NCI-H82 treated with DMSO at 0.1 percent for 48 hours (cell line): ENCODE measurements around the gene SLC25A24.
A peak's percentile ranks its signal among the peaks of the same experiment; 100 is the strongest.
"Not testable (repeated sequence)": the region's sequence is repeated elsewhere in the genome, so short reads cannot be mapped to it uniquely, and the experiment has no call there.

ENCODE experiments used
- DNase-seq: peaks from one replicate; lab custom pipeline; 2025; ENCODE audit not compliant: unreplicated experiment; lab: John Stamatoyannopoulos, UW

SLC25A24 gene

DNA sequence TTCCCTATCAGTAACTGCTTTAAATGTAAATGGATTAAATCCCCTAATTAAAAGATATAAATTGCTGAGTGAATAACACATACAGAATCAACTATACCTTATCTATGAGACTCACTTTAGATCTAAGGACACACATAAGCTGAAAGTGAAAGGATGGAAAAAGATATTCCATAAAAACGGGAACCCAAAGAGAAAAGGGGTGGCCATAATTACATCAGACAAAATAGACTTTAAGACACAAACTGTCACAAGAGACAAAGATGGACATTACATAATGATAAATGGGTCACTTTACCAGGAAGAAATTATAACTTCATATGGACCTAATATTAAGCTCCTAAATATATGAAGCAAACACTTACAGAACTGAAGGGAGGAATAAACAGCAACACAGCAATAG lies 59.2 kb downstream of the SLC25A24 start:
- DNase-seq, result no peak

- no peak for DNase-seq
These were observed 60.0 kb downstream of the SLC25A24 start for GRCh38 chr1:108140177-108140576.

DNA sequence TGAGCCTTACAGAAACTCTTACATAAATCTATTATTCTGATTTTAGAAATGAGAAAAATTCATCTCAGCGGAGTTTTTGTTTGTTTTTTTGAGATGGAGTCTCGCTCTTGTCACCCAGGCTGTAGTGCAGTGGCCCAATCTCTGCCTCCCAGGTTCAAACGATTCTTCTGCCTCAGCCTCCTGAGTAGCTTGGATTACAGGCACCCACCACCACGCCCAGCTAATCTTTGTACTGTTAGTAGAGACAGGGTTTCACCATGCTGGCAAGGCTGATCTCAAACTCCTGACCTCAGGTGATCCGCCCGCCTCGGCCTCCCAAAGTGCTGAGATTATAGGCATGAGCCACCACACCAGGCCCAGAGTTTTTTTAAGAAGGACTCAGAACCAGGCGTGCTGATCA lies 60.6 kb downstream of the SLC25A24 start:
- DNase-seq, result not testable (repeated sequence)

DNA sequence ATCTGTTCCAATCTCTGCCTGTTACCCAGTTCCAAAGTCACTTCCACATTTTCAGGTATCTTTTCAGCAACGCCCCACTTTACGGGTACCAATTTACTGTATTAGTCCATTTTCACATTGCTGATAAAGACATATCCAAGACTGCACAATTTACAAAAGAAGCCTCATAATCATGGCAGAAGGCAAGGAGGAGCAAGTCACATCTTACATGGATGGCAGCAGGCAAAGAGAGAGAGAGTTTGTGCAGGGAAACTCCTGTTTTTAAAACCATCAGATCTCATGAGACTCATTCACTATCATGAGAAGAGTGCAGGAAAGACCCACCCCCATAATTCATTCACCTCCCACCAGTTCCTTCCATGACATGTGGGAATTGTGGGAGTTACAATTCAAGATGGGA lies 67.0 kb downstream of the SLC25A24 start:
- DNase-seq, result not testable (repeated sequence)

- not testable (repeated sequence) for DNase-seq
These were observed 67.8 kb downstream of the SLC25A24 start for GRCh38 chr1:108132367-108132766.

DNA sequence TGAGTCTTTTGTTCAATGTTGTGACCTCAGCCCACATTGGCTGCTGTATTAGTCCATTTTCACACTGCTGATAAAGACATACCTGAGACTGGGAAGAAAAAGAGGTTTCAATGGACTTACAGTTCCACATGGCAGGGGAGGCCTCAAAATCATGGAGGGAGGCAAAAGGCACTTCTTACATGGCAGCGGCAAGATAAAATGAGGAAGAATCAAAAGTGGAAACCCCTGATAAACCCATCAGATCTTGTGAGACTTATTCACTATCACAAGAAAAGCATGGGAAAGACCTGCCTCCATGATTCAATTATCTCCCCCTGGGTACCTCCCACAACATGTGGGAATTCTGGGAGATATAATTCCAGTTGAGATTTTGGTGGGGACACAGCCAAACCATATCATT lies 68.9 kb downstream of the SLC25A24 start:
- not testable (repeated sequence) for DNase-seq

DNA sequence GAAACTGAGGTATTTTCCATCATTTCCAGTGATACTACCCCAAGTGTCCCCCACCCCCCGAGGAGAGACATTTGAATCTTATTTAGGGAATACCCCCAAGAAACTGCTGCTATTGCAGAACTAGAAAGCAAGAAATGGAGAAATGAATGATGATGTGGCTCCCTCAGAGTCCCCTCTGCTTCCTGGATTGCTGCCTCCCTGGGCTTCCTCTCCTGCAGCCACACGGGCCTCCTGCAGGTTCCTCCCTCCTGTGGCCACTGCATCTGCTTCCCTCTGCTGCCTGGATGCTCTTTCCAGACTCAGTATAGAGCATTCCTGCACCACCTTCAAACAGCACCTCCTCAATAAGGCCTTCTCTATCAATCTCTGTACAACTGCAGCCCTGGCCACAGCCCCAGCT lies 69.3 kb downstream of the SLC25A24 start:
- DNase-seq, result no peak

DNA sequence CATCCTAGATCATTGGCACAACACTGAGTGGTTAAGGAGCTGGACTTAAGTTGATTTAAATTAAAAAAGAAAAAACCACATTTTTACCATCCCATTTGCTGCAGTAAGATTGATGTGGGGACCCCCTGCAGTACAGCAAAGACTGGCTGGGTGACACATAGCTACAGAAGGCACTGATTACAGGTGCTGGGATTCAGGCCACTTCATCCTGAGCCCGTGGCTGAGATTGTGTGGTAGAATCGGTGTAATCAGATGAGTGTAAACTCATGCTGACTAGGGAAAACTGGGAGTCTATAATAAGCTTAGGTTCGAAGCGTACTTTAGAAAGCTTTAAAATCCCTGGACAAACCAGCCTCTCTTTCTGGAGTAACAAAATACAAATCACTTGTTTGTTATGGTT lies 70.1 kb downstream of the SLC25A24 start:
- DNase-seq, result peak; percentile 43

- DNase-seq, result peak; percentile 84
These were observed 74.6 kb downstream of the SLC25A24 start for GRCh38 chr1:108125312-108126138.

DNA sequence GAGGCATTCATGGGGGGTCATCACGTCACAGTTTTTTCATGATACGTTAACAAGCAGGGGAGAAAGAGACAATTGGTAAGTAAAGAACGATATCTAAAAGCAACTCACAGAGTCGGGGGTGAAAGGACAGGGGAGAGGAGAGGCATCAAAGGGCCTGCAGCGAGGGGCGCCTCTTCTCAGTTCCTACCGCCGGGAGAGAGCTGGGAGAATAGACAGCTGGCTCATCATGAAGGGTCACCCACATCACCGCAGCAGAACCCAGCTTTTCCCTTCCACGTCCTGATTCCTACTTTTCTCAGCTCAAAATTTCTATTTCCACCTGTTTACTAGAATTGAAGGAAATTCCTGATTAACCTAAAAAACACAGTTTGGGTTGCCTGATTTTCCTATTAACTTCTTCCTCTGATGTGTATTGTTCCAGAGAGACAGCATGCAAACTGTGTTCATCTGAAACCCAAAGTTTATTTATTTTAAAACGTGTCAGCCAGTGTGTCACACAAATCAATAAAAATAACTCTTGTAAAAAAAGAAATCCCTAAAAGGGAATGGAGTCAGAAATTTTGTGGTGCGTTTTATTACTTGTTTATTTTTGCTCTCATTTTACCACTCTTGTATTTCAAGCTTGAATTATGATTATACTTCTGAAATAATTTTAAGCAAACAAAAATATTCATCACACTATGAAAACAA lies 75.4 kb downstream of the SLC25A24 start:
- no peak for DNase-seq

DNA sequence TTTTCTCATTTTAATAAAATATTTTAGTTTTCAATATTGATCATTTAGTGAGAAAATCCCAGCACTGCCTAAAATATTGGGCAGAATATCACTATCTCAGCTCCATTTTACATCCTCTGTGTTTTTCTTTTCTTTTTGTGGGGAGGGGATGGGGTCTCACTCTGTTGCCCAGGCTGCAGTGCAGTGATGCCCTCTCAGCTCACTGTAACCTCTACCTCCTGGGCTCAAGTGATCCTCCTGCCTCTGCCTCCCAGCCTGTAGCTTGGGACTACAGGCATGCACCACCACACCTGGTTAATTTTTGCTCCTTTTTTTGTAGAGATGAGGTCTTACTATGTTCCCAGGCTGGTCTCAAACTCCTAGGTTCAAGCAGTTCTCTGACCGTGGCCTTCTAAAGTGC lies 76.1 kb downstream of the SLC25A24 start:
- no peak for DNase-seq

DNA sequence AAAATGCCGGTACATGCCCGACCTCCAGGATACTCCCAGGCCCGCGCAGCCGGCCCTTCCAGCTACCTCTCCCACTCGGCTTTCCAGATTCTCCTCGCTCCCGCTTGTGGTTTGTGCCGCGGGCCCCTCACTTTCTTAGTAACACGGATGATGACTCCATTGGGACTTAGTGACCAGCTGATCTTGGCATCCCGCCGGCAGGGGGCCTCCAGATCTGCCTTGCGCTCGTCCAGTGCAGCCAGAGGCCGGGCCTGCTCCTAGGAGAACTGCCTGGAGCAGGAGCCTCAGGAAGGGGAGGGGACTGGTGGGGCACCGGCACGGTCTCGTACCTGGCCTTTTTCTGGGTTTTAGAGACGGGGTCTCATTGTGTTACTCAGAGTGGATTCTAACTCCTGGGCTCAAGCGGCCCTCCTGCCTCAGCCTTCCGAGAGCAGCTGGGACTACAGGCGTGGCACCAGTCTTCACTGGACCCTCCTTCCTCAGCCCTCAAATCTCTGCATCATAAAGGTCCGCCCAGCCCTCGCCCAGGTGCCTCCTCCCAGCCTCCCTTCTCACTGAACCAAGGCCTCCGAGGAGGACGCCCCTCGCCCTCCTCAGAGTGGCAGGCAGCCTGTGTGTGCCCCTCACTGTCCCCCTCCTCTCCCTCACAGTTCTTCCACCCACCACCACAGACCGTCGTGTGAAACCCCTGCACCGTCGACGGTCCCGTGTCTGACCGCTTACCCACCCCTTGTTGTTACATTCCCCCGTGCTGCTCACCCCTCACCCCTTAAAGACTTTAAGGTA lies 78.6 kb downstream of the SLC25A24 start:
- DNase-seq, result no peak

DNA sequence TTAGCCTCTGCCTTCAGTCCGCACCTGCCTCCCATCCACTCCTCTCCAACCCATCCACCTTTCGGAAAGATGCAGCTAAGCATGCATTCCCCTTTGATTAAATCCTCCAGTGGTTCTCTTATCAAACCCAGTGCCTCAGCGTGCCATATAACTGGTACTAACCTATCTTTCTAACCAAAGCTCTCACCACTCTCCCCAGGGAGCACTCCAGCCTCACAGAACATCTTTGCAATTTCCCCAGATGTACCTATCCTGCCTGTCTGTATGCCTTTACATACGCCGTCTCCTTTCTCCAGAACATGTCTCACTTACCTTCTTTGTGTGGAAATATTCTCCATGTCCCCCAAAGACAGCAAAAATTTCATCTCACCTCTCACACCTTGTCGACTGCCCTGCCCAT lies 80.0 kb downstream of the SLC25A24 start:
- DNase-seq, result no peak

GRCh38 chr1:108119500-108119899 lies 80.6 kb downstream of the SLC25A24 start:
- DNase-seq, result no peak

DNA sequence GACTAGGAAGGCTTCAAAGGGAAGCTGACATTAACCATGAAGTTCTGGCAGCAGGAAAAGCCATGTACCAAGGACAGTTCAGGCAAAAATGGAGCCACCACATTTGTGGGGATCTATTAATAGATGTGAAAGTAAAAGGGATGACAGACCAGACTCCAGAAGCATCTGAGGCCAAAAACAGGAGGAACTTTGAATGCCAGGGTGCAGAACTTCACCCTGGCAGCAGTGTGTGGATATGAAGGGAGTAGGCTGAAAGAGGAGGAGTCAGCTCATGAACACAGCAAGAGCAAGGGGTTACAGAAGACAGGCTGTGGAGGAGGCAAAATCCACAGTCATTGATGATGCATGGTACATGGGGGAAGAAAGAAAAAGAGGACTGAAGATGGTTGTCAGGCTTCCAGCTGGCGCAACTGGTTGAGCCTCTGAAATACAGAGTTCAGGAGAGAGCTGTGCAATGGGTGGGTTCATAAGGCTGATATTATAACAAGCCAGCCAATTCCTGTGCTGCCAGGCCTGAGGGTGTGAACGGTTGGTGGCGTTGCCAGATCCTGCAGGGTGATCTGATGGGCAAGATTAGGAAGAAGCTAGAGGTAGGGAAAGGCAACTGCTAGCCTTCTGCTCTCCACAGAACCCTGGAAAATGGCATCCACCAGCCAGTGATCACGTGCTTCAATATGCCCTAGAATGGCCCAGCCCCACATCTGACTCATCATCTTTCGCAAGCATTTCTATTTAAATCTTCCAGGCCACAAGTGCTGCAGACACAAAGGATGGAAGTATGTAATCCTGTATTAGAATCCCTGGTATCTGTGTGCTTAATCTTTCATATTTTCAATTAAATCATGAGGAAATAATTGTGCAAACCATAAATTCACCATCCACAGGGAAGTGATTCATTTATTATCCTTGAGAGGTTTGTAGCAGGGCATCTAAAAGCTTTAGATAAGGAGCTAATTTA lies 81.9 kb downstream of the SLC25A24 start:
- no peak for DNase-seq

GRCh38 chr1:108117237-108117636 lies 82.9 kb downstream of the SLC25A24 start:
- DNase-seq, result no peak

GRCh38 chr1:108114033-108114599 lies 86.0 kb downstream of the SLC25A24 start:
- no peak for DNase-seq

DNA sequence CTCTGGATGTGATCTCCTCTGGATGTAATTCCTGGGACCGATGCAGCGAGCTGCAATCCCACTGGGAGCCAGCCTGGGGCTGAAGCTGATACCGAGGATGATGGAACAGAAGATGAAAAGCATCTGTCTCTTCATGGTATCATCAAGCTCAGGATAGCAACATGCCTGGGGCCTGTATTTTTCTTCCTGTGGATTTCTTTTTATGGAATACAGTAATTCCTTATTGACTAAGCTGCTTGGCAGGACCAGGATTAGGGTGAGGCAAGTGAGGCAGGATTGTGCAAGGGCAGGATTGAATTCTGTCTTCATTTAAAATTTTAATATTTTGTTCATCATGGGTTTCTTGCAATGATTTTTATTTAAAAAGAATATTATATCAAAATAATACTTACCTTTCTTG lies 86.6 kb downstream of the SLC25A24 start:
- DNase-seq, result no peak

DNA sequence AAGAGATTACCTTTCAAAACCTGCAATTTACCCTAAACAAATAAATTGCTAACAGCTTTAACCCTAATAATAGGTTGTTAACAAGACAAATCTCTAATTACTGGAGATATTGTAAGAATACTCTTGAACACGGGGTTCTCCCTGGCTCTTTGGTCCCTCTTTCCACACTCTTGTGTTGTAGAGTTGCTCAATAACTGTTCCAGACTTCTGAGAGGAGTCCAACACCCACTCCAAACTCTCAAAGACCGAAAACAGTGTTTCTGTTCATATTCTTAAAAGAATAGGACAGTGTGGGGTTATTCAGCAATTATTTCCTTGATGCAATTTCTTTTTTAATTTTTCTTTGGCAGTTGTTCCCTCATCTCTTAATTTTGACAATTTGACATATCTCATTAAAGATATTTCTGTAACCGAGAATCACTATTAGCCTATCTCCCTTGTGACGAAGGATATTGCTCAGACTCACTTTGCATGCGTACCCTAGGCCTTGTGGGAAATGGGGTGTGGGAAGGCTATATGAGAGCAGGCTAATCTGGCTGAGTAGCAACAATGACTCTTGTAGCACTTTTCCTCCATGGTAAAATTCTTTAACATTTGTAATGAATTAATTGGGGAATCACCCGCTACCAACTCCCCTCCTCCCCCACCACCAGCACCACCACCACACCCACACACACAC lies 90.7 kb downstream of the SLC25A24 start:
- no peak for DNase-seq

DNA sequence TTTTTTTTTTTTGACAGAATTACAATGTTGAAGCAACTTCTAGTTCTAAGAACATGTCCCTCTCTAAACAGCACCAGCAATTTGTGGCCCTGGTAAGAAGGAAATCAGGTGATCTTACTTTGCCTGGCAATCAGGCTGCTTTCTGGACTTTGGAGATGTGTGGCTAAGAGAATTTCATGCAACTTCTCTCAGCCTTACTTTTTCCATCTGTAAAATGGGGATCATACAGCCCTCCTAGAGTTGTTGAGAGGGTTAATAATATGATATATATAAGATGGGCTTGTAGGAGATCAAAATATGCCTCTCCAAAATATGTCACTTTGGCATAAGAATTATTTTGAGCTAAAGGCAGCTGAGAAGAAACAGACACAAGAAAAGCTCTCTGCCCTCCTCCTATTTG lies 92.0 kb downstream of the SLC25A24 start:
- DNase-seq, result no peak
